ENCODE data around the gene ABL1. TPM values are rescaled to one million over a fixed set of nuclear protein-coding genes. Genes with fewer than 3 reads are reported as not detected.

ABL1 gene
- total RNA-seq, 1 donor = 94.8 TPM

DNA sequence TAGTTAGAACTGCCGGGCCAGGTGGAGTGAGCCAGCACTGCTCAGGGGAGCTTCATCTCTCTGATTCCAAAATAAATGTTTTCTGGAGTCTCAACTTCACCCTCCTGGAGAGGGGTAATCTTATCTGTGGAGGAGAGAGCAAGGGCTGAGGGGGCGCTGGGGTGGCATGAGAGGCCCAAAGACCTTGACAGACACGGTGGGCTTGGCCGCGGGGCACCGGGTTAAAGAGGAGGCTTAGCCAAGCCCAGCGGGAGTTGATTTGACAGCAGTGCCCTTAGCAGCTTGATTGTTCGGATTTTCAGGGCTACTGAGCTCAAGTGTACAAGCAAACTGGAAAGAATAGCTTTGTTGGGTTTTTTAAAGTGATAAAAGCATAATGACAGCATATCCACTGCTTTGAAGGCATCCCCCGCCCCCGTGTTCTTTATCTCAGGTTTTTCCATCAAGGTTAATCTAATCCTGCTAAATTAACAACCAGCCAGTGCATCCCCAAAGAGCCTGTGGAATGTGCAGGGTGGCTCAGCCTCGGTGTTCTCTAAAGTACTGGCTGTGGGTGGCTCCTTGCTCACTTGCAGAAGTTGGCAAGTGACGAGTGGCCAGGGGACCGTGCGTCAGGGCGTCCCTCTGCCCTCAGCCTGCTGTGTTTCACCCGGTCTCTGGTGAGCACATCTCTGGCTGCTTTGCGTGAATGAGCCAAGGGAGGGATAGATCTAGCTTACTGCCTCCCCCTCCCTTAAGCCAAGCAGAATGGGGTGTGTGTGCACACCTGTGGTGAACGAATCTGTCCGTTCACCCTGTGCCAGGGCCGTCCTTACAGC is 56.0 kb downstream of the ABL1 start:
- no peaks in the 10 kb centered on the region for H3K4me1 ChIP-seq (ENCODE audit: insufficient read depth, low read length)
- H2AFZ ChIP-seq (ENCODE audit: low read length) = no peak overlapping the region
- TF ChIP-seq CTCF (IDR thresholded peaks at IDR 0.05; ENCODE audit: extremely low read depth, low read depth, low read length) = no peak
- H3K36me3 ChIP-seq (ENCODE audit: insufficient read depth, low read length) = peaks cover 69% of the 10 kb centered on the region
- peaks cover 60% of the 10 kb centered on the region for H4K20me1 ChIP-seq (ENCODE audit: insufficient read depth, low read length)
- no peak overlapping the region for H3K4me3 ChIP-seq (ENCODE audit: insufficient read depth, low read length)
- H3K27me3 ChIP-seq (ENCODE audit: insufficient read depth, low read length) = no peaks in the 10 kb centered on the region
- peak; percentile 47 for DNase-seq (ENCODE audit: insufficient read length, low spot score, missing footprints)
- no peaks in the 10 kb centered on the region for H3K9me3 ChIP-seq (ENCODE audit: low read depth, low read length)
- no peak overlapping the region for H3K4me2 ChIP-seq (ENCODE audit: insufficient read depth, low read length)
- H3K27ac ChIP-seq (ENCODE audit: low read depth, low read length) = no peak overlapping the region
- H3K79me2 ChIP-seq (ENCODE audit: insufficient read depth, low read length) = peaks cover 18% of the 10 kb centered on the region

DNA sequence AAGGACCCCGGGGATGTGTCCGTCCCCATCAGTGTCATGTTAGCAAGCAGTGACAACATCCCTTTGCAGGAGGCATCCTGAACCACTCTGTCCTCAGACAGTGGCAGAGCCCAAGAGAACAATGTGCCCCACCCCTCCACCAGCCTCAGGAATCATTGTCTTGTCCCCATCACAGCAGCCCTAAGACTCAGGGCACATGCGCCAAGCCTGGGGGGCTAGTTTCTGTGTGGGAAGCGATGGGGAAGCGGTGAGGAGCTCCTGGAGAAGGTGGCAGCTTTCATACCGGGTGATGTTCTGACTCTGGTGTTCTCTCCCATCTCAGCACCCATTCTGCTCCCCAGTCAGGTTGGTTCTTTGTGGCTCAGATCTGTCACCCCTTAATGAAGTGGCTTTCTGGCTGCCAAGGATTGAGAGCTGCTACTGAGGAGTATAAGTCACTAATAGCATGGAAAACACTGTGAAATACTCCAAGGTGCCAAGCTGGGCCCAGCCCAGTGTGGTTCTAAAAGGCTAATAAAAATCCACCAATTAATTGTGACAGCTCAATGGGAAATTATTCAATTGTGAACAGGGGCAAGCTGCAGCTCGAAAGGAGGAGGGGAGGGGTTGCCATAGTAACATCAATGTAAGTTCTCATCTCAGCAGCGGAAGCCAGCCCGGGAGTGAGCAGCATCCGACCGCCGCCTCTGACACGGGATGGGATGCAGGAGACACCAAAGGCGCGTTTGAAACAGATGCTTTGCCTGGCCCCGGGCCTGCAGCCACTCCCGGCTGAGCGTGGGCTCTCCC is 56.8 kb downstream of the ABL1 start:
- peak; percentile 76 for DNase-seq (ENCODE audit: insufficient read length, low spot score, missing footprints)
- no peak for TF ChIP-seq CTCF (IDR thresholded peaks at IDR 0.05; ENCODE audit: extremely low read depth, low read depth, low read length)
- Histone ChIP-seq H4K20me1 (ENCODE audit: insufficient read depth, low read length) (peaks cover 52% of the 10 kb centered on the region), H3K9me3 (ENCODE audit: low read depth, low read length) (no peaks in the 10 kb centered on the region), H3K4me2 (ENCODE audit: insufficient read depth, low read length) (no peak overlapping the region), H3K27me3 (ENCODE audit: insufficient read depth, low read length) (no peaks in the 10 kb centered on the region), H3K36me3 (ENCODE audit: insufficient read depth, low read length) (peaks cover 61% of the 10 kb centered on the region), H3K27ac (ENCODE audit: low read depth, low read length) (no peak overlapping the region), H3K4me3 (ENCODE audit: insufficient read depth, low read length) (no peak overlapping the region), H2AFZ (ENCODE audit: low read length) (no peak overlapping the region), H3K79me2 (ENCODE audit: insufficient read depth, low read length) (peaks cover 12% of the 10 kb centered on the region), H3K4me1 (ENCODE audit: insufficient read depth, low read length) (no peaks in the 10 kb centered on the region)

DNA sequence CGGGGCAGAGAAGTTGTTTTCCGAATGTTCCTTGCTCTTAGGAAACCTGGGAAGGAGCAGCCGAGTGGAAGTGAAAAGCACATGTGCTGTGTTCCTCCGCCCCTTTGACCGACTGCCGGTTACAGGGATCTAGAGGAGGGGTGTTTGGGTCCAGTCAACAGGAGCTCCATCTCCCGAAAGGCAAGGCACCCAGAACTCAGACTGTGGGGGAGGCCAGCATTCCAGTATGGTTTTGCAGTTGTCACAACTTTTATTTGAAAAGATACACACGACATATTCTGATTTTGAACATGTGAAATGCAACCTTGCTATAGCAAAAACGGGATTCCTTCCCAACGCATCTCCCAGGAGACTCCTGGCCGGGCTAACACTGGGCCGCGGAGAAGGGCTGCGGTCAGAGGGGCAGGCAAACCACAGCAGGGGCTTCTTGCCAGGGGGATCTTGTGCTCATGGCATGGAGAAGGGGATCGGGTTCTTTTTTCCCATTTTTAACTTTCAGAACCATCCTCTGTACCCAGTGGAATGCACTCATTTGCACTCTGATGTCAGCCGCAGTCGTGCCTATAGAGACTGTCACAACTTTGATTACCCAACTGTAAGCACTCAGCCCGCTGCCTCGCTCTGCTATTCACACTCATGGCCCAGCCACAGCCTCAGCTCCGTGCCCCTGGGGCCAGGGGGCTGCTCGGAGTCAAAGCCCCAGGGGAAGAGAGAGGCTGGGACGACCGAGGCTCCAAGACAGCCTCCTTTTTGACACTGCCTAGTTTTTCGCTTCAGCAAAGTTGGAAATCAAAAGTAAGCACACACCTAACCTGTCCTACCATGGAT is 57.6 kb downstream of the ABL1 start:
- Histone ChIP-seq H3K36me3 (ENCODE audit: insufficient read depth, low read length) (peaks cover 53% of the 10 kb centered on the region), H3K4me3 (ENCODE audit: insufficient read depth, low read length) (no peak overlapping the region), H3K9me3 (ENCODE audit: low read depth, low read length) (no peaks in the 10 kb centered on the region)

More for the DNA sequence above, 57.6 kb downstream of the ABL1 start:
- H3K79me2 ChIP-seq (ENCODE audit: insufficient read depth, low read length) = peaks cover 7% of the 10 kb centered on the region
- H3K4me1 ChIP-seq (ENCODE audit: insufficient read depth, low read length) = no peaks in the 10 kb centered on the region
- H2AFZ ChIP-seq (ENCODE audit: low read length) = no peak overlapping the region
- no peak overlapping the region for H3K27ac ChIP-seq (ENCODE audit: low read depth, low read length)
- DNase-seq (ENCODE audit: insufficient read length, low spot score, missing footprints) = peak; percentile 82
- TF ChIP-seq CTCF (IDR thresholded peaks at IDR 0.05; ENCODE audit: extremely low read depth, low read depth, low read length) = no peak
- H3K27me3 ChIP-seq (ENCODE audit: insufficient read depth, low read length) = no peaks in the 10 kb centered on the region
- H3K4me2 ChIP-seq (ENCODE audit: insufficient read depth, low read length) = no peak overlapping the region
- H4K20me1 ChIP-seq (ENCODE audit: insufficient read depth, low read length) = peaks cover 45% of the 10 kb centered on the region
